DOHH2 (cell line): ENCODE data around the gene TBC1D16.

Experiments used
- CTCF ChIP-seq: fragments of 200-600 bp; sonication (generic); IDR thresholded peaks from one replicate; pipeline ENCODE4 v1.5.1; 2014; ENCODE audit warnings: antibody characterized with exemption, mild to moderate bottlenecking, low read depth, low read length; ENCODE audit not compliant: poor library complexity, severe bottlenecking
- EZH2phosphoT487 ChIP-seq: fragments of 200-600 bp; sonication (generic); IDR thresholded peaks from 2 replicates; pipeline ENCODE4 v1.6.1; 2017; ENCODE audit warnings: borderline replicate concordance, mild to moderate bottlenecking, antibody characterized with exemption, low read length, moderate library complexity, mixed read lengths

- no peak for TF ChIP-seq EZH2phosphoT487
- no peak for TF ChIP-seq CTCF
Observed at GRCh38 chr17:79960788-79961522, 74.7 kb downstream of the TBC1D16 start.
